HepG2 (cell line): ENCODE data around the gene NEK9. TPM values are rescaled to one million over a fixed set of nuclear protein-coding genes. Genes with fewer than 3 reads are reported as not detected.
A peak's percentile ranks its signal among the peaks of the same experiment; 100 is the strongest.

ENCODE experiments used
- ARID4A ChIP-seq: sonication (generic); formaldehyde crosslinking; IDR thresholded peaks from 2 replicates; pipeline ENCODE4 v1.5.0; 2020; ENCODE audit warnings: mild to moderate bottlenecking, missing genetic modification reagents, borderline replicate concordance
- ASH2L ChIP-seq: fragments of 300-600, 200-600 bp; sonication (generic); IDR thresholded peaks from 2 replicates; pipeline ENCODE4 v1.7.0; 2017; ENCODE audit warnings: low read depth, mild to moderate bottlenecking, moderate library complexity, mixed read lengths, low read length; ENCODE audit not compliant: insufficient read length
- CREM ChIP-seq, 2 experiments: sonication (generic) in 1 of 2; formaldehyde crosslinking in 1 of 2; IDR thresholded peaks; 2 replicates each; pipeline versions ENCODE4 v1.4.0 to v1.6.1; 2016 to 2020; ENCODE audit warnings: antibody characterized with exemption in 1 of 2, mild to moderate bottlenecking in 1 of 2, missing genetic modification reagents in 1 of 2
- CSRNP2 ChIP-seq: sonication (generic); formaldehyde crosslinking; conservative IDR thresholded peaks from 2 replicates; pipeline ENCODE4 v1.8.0; 2022; ENCODE audit warnings: low read depth, missing genetic modification reagents
- CTCF ChIP-seq: sonication (generic); formaldehyde crosslinking; IDR thresholded peaks from 2 replicates; pipeline ENCODE4 v1.5.0; 2020; ENCODE audit warnings: mild to moderate bottlenecking, missing genetic modification reagents, moderate library complexity
- IRF2 ChIP-seq: IDR thresholded peaks from 2 replicates; pipeline ENCODE4 v1.6.1; 2018; ENCODE audit warnings: missing genetic modification reagents, missing compliant biosample characterization
- NCOA1 ChIP-seq: sonication (generic); formaldehyde crosslinking; IDR thresholded peaks from 2 replicates; pipeline ENCODE4 v1.9.0; 2021; ENCODE audit warnings: missing genetic modification reagents
- NR0B2 ChIP-seq: sonication (generic); formaldehyde crosslinking; IDR thresholded peaks from 2 replicates; pipeline ENCODE4 v1.4.0; 2020; ENCODE audit warnings: mild to moderate bottlenecking, missing genetic modification reagents
- PHB2 ChIP-seq: fragments of 450-650 bp; IDR thresholded peaks from 2 replicates; pipeline ENCODE4 v1.6.1; 2018; ENCODE audit not compliant: partially characterized antibody
- POGZ ChIP-seq: sonication (generic); formaldehyde crosslinking; IDR thresholded peaks from 2 replicates; pipeline ENCODE4 v1.4.0; 2020; ENCODE audit warnings: mild to moderate bottlenecking, missing genetic modification reagents
- RXRA ChIP-seq: sonication (generic); formaldehyde crosslinking; IDR thresholded peaks from 2 replicates; pipeline ENCODE4 v1.5.1; 2020; ENCODE audit warnings: missing genetic modification reagents
- TEAD3 ChIP-seq: optimal IDR thresholded peaks from 2 replicates; pipeline ENCODE3; 2016; ENCODE audit warnings: borderline replicate concordance
- ZBTB38 ChIP-seq: sonication (generic); formaldehyde crosslinking; IDR thresholded peaks from 2 replicates; pipeline ENCODE4 v1.5.1; 2020; ENCODE audit warnings: mild to moderate bottlenecking, missing genetic modification reagents
- ZMAT3 ChIP-seq: sonication (generic); formaldehyde crosslinking; conservative IDR thresholded peaks from 2 replicates; pipeline ENCODE4 v1.7.0; 2021; ENCODE audit warnings: missing genetic modification reagents
- ZNF577 ChIP-seq: sonication (generic); formaldehyde crosslinking; IDR thresholded peaks from 2 replicates; pipeline ENCODE4 v1.4.0; 2020; ENCODE audit warnings: mild to moderate bottlenecking, low read depth, missing genetic modification reagents, borderline replicate concordance
- ZNF598 ChIP-seq: sonication (generic); formaldehyde crosslinking; IDR thresholded peaks from 2 replicates; pipeline ENCODE4 v1.5.1; 2020; ENCODE audit warnings: mild to moderate bottlenecking, missing genetic modification reagents, borderline replicate concordance
- ZNF770 ChIP-seq: sonication (generic); formaldehyde crosslinking; IDR thresholded peaks from 2 replicates; pipeline ENCODE4 v1.5.0; 2020; ENCODE audit warnings: mild to moderate bottlenecking, missing genetic modification reagents
- ZNF788 ChIP-seq: sonication (generic); formaldehyde crosslinking; IDR thresholded peaks from 2 replicates; pipeline ENCODE4 v1.5.0; 2020; ENCODE audit warnings: mild to moderate bottlenecking, missing genetic modification reagents, borderline replicate concordance
- ZSCAN29 ChIP-seq: sonication (generic); formaldehyde crosslinking; conservative IDR thresholded peaks from 2 replicates; pipeline ENCODE4 v1.4.0; 2020; ENCODE audit warnings: mild to moderate bottlenecking, missing genetic modification reagents
- polyA plus RNA-seq, 8 experiments: library from polyadenylated mRNA; depleted of rRNA in 3 of 8; stranded (reverse) in 7 of 8; unstranded in 1 of 8; fragments of >200 nt; fragmentation: Illumina TruSeq in 4 of 8; extraction: Trizol in 4 of 8; gene quantifications; 2 replicates each; pipeline versions ENCODE4 v1.2.1 to v1.2.3, GENCODE V29; 2011 to 2016; ENCODE audit warnings: low read depth in 4 of 8, missing spikeins in 1 of 8, mixed read lengths in 1 of 8; ENCODE audit not compliant: insufficient read depth in 1 of 8
- total RNA-seq, 5 experiments: library from RNA; depleted of rRNA; stranded (reverse); fragments of >200 nt; fragmentation: Illumina TruSeq; extraction: Trizol; gene quantifications; 2 replicates each; pipeline ENCODE4 v1.2.3, GENCODE V29; 2016; ENCODE audit warnings: low read depth in 1 of 5

The NEK9 gene
- total and polyA plus RNA-seq, 2 of the 13 experiments (the other 11 are each of a cell fraction or from before 2014, with no cell fraction given), result 16.5 to 27.3 TPM

GRCh38 chr14:75147423-75148071 is 20.7 kb upstream of the NEK9 start (continued):
- no peak for TF ChIP-seq NR0B2 (CRISPR knock-in tag)
- no peak for TF ChIP-seq ZNF598 (CRISPR knock-in tag)
- no peak for TF ChIP-seq ZNF770 (CRISPR knock-in tag)
- TF ChIP-seq ARID4A (CRISPR knock-in tag), result peak; percentile 25; the same call in 1 of the 2 replicates
- TF ChIP-seq ZSCAN29, result 0 out of 2 replicates have a peak, but pooled peaks have one; percentile 30
- peak; percentile 53; the same call in 1 of the 2 replicates for TF ChIP-seq RXRA (CRISPR knock-in tag)
- peak; percentile 50; the same call in 1 of the 2 replicates for TF ChIP-seq ZBTB38 (CRISPR knock-in tag)
- TF ChIP-seq ZMAT3 (CRISPR knock-in tag), result no peak
- no peak for TF ChIP-seq NCOA1 (CRISPR knock-in tag)
- TF ChIP-seq CTCF (CRISPR knock-in tag), result peak; percentile 76
- TF ChIP-seq POGZ (CRISPR knock-in tag), result no peak
- no peak for TF ChIP-seq CREM (IDR thresholded peaks at IDR 0.05)
- no peak for TF ChIP-seq CREM (CRISPR knock-in tag; IDR thresholded peaks at IDR 0.05)
- TF ChIP-seq ZNF788 (CRISPR knock-in tag), result no peak
- TF ChIP-seq ASH2L, result peak; percentile 32
- peak; percentile 42; the same call in 1 of the 2 replicates for TF ChIP-seq IRF2 (CRISPR knock-in tag)
- TF ChIP-seq ZNF577 (CRISPR knock-in tag), result no peak
- TF ChIP-seq TEAD3 (CRISPR knock-in tag), result peak; percentile 87
- no peak for TF ChIP-seq PHB2
- no peak for TF ChIP-seq CSRNP2 (CRISPR knock-in tag)
